H54 (cell line): ENCODE data around the gene ZSCAN21.

Source experiments
- DNase-seq: peaks from one replicate; pipeline ENCODE4 v3.0.0; 2011; ENCODE audit warnings: low spot score, mixed read lengths; ENCODE audit not compliant: insufficient read length
- FAIRE-seq: peaks from 3 replicates; lab custom pipeline; 2011; peaks lifted over from hg19 to GRCh38; lab: Jason Lieb, UNC
- POLR2A ChIP-seq: IDR thresholded peaks from 2 replicates; pipeline ENCODE4 v1.6.1; 2011; ENCODE audit warnings: low read depth, mild to moderate bottlenecking, low read length

Gene ZSCAN21

DNA sequence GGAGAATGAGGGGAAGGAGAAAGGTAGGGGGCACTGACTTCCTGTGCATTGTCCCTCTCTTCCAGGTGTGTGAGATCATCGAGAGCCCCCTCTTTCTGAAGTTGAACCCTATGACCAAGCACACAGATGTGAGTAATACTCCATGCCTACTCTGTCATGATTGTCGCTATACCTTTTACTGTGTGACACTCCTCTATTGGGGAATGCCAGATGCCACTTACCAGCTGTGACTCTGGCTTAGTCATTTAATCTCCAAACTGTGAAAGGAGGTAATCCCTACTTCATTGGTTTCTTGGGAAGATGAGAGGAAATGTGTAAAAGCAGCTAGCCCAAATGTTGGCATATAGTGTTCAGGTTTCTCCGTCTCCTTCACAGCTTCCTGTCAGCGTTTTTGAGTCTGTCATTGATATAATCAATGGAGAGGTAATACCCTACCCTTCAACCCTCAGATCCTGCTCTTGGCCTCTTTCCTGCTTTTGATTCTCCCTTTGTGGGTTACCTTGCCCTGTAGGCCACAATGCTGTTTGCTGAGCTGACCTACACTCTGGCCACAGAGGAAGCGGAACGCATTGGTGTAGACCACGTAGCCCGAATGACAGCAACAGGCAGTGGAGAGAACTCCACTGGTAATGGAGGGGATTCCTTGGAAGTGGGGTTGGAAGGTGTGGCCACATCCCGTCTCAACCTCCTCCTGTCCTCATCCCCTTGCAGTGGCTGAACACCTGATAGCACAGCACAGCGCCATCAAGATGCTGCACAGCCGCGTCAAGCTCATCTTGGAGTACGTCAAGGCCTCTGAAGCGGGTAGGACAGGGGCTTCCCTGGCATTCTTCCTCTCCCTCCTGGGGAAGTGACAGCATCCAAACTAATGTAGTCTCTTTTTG, 41.2 kb downstream of the ZSCAN21 start:
- 0 out of 2 replicates have a peak, but pooled peaks have one; percentile 4 for TF ChIP-seq POLR2A
- DNase-seq: no peak
- FAIRE-seq: no peak

DNA sequence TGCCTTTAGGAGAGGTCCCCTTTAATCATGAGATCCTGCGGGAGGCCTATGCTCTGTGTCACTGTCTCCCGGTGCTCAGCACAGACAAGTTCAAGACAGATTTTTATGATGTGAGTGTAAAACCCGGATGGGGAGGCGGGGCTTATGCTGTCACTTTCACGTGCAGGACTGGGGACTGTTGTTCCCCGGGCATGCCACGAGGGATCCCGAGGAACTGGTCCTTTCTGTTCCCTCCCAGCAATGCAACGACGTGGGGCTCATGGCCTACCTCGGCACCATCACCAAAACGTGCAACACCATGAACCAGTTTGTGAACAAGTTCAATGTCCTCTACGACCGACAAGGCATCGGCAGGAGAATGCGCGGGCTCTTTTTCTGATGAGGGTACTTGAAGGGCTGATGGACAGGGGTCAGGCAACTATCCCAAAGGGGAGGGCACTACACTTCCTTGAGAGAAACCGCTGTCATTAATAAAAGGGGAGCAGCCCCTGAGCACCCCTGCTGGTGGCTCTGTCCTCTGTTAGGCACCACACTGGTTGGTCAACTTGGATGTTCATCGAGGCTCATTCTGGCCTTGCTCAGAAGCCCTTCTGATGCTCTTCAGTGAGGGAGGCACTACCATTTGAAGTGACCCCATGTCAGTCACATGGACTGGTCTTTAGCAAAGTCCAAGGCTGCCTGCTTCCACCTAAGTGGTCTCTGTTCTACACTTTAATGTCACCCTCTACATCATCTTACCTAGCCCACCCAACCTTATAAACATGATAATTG, 42.0 kb downstream of the ZSCAN21 start:
- no peak for DNase-seq
- FAIRE-seq: no peak
- no peak for TF ChIP-seq POLR2A

DNA sequence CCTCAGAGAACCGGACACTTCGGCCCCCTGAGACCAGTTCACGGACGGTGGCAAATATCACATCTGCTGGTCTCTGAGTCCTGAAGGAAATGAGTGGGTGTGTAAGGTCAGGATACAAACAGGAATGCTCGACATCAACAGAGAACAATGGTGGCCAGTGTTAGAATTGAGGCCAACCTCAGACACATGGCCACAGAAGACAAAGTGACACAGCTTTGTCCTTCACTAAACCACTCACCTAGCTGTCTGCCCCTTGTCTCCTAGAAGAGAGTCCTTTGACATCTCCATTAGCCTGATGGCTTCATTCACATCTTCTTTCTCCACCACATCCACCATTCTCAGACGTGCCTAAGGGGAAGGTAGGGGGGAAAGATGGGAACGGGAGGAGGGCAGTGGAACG, 43.5 kb downstream of the ZSCAN21 start:
- no peak for TF ChIP-seq POLR2A
- FAIRE-seq (no peak), DNase-seq (no peak)

DNA sequence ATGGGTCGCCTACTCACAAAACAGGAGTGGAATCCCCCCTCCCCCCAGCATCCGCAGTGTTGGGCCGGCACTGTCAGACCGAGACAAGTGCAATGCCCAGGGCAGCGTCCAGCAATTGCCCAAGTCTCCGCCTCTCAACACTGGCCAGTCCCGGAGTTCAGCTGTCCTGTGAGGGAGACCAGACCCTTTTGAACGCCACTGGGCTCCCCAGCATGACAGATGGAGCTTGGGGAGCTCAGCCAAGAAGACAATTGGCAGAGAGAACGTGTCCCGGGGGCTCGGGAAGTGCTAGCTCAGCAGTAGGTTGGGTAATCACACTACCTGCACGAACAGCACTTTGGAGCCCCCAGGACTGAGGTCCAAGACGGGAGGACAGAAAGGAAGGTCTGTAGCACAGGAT, 43.9 kb downstream of the ZSCAN21 start:
- no peak for TF ChIP-seq POLR2A
- FAIRE-seq (no peak), DNase-seq (no peak)

DNA sequence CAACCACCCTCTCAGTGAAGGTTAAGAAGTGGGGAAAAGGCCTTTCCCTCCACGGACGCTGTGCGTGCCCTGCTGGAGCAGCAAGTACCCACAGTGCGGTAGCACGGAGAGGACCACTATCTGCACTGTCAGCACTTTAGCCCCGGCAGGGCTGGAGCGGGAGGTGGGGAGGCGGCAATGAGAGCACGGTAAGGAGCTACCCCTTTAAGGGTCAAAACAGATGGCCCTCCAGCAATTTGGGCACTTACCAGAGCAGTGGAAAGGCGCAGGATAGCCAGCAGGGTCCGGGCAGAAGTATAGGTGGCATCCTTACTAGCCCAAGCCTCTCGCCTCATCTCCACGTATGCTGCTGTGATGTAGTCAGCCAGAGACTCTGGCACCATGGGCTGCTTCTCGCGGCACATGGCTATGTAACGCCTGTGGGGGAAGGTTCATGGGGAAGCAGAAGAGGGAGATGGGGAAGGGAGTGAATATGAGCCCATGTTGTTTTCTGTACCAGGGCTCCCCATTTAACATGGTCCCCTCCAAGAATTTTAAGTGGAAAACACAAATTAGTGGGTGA, 44.4 kb downstream of the ZSCAN21 start:
- no peak for TF ChIP-seq POLR2A
- FAIRE-seq: no peak
- no peak for DNase-seq

DNA sequence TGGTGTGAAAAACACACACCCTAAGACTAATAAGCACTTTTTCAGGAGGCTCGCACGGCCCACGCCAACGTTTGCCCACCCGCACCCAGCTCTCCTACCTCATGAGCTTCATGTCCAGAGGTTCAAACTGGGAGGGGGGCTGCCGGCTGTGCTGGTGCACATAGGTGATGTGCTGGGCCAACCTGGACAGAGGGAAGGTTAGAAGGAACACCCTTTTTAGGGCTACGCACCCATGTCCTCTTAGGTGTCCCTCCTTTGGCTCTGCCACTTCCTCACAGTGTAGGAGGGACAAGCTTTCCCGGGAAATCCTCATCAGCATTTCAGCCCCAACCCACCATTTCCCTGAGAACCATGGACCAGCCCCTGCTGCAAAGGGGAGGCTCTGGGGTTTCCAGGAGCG, 45.7 kb downstream of the ZSCAN21 start:
- no peak for FAIRE-seq
- TF ChIP-seq POLR2A: no peak
- no peak for DNase-seq

DNA sequence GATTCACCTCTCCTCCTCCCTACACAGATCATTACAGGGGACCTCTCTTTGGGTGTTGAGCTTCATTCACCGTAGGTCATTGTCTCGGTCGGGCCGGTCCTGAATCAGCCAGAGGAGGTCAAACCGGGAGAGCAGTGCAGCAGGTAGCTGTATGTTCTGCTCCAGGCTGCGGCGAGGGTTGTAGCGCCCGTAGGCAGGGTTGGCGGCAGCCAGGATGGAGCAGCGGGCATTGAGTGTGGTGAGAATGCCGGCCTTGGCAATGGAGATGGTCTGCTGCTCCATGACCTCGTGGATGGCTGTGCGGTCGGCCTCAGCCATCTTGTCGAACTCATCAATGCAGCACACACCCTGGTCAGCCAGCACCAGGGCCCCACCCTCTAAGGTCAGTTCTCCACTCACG, 46.1 kb downstream of the ZSCAN21 start:
- no peak for FAIRE-seq
- DNase-seq: no peak
- TF ChIP-seq POLR2A: no peak

DNA sequence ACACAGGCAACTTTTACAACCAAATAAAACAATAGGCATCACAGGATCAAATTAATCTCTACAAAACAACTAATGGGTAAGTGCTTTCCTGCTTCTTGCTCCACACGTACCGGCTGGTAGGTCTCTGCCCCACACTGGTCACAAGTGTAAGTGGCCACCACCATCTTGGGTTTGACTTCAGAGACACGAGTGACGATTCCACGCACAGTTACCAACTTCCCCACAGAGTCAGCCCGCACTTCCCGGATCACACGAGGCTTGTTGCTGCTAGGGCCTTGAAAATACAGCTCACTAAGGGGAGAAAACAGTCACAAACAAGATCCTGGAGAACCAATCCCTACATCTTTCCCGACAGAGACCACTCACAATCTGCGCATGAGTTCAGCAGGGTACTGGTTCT, 49.3 kb downstream of the ZSCAN21 start:
- no peak for TF ChIP-seq POLR2A
- FAIRE-seq: no peak

DNA sequence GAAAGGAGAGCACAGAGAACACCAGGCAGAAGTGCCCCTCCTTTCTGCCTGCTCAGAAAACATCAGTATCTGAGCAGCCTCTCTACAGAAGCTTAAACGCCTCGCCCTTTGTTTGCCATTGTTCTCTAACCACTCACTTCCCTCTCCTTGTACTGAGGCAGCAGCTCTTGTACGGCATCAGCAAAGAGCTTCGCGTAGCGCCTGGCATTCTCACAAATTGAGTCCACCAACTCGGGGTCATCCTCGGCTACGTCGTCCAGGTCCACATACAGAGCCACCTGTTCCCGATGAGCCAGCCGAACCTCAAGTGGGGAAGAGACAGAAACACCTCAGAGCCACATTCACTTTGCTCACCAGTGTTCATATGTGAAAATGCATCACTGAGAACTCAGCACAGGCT, 49.9 kb downstream of the ZSCAN21 start:
- DNase-seq (no peak), FAIRE-seq (no peak)
- TF ChIP-seq POLR2A: no peak

More for the DNA sequence above, 49.3 kb downstream of the ZSCAN21 start:
- DNase-seq: no peak

DNA sequence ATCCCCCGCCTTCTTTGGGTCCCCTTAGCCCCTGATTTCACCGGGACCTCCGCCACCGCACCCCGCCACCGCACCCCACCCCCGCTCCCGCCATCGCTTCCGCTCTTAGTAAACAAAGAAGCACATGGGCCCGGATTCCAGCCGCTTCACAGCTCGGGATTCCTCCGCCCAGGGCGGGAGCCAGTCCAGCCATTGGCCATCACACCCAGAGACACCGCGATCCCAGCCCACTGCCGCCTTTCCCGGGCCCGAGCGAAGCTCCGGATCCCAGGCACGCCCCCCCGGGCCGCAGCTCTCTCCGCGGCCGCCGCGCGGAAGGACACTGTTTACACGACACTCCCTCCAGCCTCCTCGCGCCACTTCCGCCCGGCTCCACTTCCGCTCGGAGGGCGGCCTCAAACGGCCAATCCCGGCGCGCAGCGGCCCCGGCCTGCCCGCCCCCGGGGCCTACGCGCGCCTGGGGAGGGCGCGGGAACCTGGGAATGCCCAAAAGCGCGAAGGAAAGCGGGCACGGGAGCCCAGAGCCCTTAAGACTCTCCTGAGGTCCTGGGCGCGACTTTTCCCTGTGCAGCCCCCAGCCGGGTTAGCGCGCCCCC, 50.9 kb downstream of the ZSCAN21 start:
- no peak for FAIRE-seq
- TF ChIP-seq POLR2A: no peak; the same call in 1 of the 2 replicates
- peak; percentile 75 for DNase-seq

DNA sequence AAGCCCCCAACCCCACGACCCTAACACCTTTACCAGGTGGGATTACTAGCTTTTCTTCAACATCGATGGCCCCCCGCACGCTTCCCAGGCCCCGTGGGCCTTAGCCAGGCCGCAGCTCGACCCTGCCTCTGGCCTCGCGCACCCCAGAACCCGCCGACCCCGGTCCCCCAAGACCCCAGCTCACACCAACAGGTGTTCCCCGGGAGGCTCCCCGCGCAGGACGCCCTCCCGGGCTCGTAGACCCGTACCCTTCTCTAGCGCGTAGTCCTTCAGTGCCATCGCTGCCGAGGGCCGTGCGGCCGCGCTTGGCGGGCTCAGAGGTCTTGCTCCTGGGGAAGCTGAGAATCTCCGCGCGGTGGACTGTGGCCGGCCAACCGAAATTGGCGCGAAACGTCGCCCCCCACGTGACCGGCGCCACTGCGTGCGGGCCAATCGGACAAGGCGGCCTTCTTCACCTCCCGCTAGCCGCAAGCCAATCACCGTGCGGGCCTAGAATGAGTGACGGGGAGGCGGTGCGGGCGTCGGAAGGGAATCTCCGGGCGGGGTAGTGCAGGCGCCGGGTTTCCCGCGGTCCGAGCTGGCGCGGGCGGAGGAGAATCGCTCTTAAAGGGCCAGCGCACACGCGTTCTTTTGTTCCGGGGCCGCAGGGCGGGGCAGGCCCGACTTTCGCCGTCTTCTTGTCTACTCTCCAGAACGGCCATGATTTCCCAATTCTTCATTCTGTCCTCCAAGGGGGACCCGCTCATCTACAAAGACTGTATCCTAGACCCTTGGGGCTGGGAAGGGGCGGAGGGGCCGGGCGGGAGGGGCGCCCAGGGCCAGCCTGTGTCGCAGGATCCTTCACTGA, 51.7 kb downstream of the ZSCAN21 start, which contains the start of the genes AP4M1 and MCM7:
TSS of gene AP4M1 (plus strand) at position 628 of the 847 bp plus-strand sequence. CDS start at position 700, 72 bp downstream.
TSS of gene MCM7 (minus strand) at position 382 of the 847 bp plus-strand sequence. CDS start at position 279, 103 bp downstream.
- peak; percentile 87 for DNase-seq
- TF ChIP-seq POLR2A: peak; percentile 65
- FAIRE-seq: no peak

DNA sequence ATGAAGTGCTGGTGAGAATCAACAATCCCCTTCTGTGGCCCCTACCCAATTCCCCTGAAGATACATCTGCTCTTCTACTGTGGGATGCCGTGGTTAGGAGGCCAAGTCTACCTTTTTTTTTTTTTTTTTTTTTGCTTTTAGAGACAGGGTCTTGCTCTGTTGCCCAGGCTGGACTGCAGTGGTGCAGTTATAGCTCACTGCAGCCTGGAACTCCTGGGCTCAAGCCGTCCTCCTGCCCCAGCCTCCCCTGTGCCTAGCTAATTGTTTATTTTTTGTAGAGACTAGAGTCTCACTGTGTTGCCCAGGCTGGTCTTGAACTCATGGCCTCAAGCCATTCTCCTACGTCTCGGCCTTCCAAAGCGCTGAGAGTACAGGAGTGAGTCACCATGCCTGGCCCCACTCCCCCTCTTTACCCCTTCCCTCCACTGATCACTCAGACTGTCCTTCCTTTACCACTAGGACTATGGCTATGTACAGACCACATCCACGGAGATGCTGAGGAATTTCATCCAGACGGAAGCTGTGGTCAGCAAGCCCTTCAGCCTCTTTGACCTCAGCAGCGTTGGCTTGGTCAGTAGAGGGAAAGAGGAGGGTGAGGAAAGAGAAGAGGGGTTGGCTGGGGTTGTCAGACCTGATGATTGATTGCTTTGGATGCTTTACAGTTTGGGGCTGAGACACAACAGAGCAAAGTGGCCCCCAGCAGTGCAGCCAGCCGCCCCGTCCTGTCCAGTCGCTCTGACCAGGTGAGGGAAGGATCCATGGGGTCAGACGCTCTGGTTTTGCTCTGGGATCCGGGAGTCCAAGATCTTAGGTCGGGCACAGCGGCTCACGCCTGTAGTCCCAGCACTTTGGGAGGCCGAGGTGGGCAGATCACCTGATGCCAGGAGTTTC, 53.6 kb downstream of the ZSCAN21 start:
- no peak; the same call in 1 of the 2 replicates for TF ChIP-seq POLR2A
- peak; percentile 76 for FAIRE-seq
- DNase-seq: peak; percentile 94
